Breast epithelium (tissue), 3 donors: ENCODE results near the gene CALM1.

Source experiments
- CTCF ChIP-seq, 3 donors: fragments of 450-650 bp; IDR thresholded peaks; one replicate each; pipeline ENCODE4 v1.5.1; 2016 to 2017; ENCODE audit warnings: antibody characterized with exemption in 3 of 3, mild to moderate bottlenecking in 3 of 3, moderate library complexity in 3 of 3
- POLR2A ChIP-seq: fragments of 450-650 bp; IDR thresholded peaks from one replicate; pipeline ENCODE4 v1.6.1; 2016; ENCODE audit warnings: antibody characterized with exemption, mild to moderate bottlenecking, moderate library complexity
- POLR2AphosphoS5 ChIP-seq, 3 donors: sonication (generic); formaldehyde crosslinking; IDR thresholded peaks; one replicate each; pipeline ENCODE4 v1.6.1; 2017; ENCODE audit warnings: antibody characterized with exemption in 3 of 3

GRCh38 chr14:90452366-90452765 lies 55.5 kb downstream of the CALM1 start:
- TF ChIP-seq CTCF (IDR thresholded peaks at IDR 0.05) (no peak), POLR2A (no peak), POLR2AphosphoS5 (IDR thresholded peaks at IDR 0.05) (no peak)
